Measurements from ENCODE around the gene C6orf52.

DNA sequence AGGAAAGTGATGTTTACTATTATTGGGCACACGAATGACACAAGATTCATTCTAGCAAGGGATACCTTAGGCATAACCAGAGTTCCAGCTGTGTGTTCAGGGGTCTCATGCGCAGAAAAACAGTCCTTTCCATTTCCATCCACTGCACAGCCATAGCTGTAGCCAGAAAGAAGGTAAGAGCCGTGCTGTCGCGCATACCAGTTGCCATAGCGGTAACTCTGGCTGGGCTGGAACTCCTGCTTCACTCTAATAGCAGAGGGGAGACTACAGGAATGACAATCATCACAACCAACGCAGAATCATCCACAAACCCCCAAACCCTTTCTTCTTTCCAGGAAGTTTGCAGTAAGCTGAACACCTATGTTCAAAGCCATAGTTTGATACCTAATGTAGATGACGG lies 7.5 kb downstream of the C6orf52 start:
- TF ChIP-seq, protein P1, sequence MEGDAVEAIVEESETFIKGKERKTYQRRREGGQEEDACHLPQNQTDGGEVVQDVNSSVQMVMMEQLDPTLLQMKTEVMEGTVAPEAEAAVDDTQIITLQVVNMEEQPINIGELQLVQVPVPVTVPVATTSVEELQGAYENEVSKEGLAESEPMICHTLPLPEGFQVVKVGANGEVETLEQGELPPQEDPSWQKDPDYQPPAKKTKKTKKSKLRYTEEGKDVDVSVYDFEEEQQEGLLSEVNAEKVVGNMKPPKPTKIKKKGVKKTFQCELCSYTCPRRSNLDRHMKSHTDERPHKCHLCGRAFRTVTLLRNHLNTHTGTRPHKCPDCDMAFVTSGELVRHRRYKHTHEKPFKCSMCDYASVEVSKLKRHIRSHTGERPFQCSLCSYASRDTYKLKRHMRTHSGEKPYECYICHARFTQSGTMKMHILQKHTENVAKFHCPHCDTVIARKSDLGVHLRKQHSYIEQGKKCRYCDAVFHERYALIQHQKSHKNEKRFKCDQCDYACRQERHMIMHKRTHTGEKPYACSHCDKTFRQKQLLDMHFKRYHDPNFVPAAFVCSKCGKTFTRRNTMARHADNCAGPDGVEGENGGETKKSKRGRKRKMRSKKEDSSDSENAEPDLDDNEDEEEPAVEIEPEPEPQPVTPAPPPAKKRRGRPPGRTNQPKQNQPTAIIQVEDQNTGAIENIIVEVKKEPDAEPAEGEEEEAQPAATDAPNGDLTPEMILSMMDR (IDR thresholded peaks at IDR 0.05) = no peak
- no peak for TF ChIP-seq TCF7L2 (IDR thresholded peaks at IDR 0.05; ENCODE audit: low read depth, low read length)
- TF ChIP-seq POLR2AphosphoS5 (IDR thresholded peaks at IDR 0.05; ENCODE audit: low read depth, low read length) = no peak
- TF ChIP-seq SIN3A (IDR thresholded peaks at IDR 0.05; ENCODE audit: borderline replicate concordance, insufficient read depth, low read depth, low read length) = no peak

Data from Panc1 (cell line).